ENCODE data around the gene UNC13D. TPM values are rescaled to one million over a fixed set of nuclear protein-coding genes. Genes with fewer than 3 reads are reported as not detected.

Gene UNC13D
- total and polyA plus RNA-seq, 9 of the 15 experiments (the other 6 are each of a cell fraction or from before 2014, with no cell fraction given): 0.86 to 244 (median 69.2) TPM

DNA sequence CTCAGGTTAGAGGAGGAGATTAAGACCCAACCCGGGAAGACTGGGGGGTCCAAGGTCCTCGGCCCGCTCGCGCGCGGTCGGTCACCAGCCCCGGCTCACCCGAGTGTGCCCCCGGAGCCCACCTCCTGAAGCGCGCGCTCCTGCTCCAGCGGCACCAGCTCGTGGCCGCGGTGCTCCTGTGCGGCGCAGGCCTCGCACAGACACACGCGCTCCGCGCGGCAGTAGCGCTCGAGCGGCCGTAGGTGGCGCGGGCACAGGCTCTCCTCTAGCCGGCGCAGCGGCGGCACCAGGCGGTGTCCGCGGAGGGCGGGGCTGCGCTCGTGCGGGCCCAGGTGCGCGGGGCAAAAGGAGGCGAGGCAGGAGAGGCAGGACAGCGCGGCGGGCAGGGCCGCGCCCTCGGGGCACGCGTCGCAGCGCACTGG, 33.6 kb upstream of the UNC13D start (continued):
- TF ChIP-seq ILK (tag; IDR thresholded peaks at IDR 0.05; ENCODE audit: borderline replicate concordance, low read depth) (no peak), ARID3A (IDR thresholded peaks at IDR 0.05; ENCODE audit: borderline replicate concordance, low read depth, low read length) (no peak), ZNF146 (CRISPR knock-in tag; IDR thresholded peaks at IDR 0.05; ENCODE audit: unreplicated experiment) (no peak), HCFC1 (IDR thresholded peaks at IDR 0.05; ENCODE audit: low read depth, low read length) (no peak)
- TF ChIP-seq, protein P1, sequence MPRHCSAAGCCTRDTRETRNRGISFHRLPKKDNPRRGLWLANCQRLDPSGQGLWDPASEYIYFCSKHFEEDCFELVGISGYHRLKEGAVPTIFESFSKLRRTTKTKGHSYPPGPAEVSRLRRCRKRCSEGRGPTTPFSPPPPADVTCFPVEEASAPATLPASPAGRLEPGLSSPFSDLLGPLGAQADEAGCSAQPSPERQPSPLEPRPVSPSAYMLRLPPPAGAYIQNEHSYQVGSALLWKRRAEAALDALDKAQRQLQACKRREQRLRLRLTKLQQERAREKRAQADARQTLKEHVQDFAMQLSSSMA (CRISPR knock-in tag; IDR thresholded peaks at IDR 0.05): no peak
- TF ChIP-seq, protein P2, sequence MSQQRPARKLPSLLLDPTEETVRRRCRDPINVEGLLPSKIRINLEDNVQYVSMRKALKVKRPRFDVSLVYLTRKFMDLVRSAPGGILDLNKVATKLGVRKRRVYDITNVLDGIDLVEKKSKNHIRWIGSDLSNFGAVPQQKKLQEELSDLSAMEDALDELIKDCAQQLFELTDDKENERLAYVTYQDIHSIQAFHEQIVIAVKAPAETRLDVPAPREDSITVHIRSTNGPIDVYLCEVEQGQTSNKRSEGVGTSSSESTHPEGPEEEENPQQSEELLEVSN (IDR thresholded peaks at IDR 0.05; ENCODE audit: borderline replicate concordance in 1 of 2, extremely low read depth in 1 of 2, insufficient read depth in 1 of 2, insufficient read length in 1 of 2, low read depth in 1 of 2, low read length in 1 of 2, poor library complexity in 1 of 2, severe bottlenecking in 1 of 2): peak in 1 of 2 experiments; percentile 79
- TF ChIP-seq, protein P3, sequence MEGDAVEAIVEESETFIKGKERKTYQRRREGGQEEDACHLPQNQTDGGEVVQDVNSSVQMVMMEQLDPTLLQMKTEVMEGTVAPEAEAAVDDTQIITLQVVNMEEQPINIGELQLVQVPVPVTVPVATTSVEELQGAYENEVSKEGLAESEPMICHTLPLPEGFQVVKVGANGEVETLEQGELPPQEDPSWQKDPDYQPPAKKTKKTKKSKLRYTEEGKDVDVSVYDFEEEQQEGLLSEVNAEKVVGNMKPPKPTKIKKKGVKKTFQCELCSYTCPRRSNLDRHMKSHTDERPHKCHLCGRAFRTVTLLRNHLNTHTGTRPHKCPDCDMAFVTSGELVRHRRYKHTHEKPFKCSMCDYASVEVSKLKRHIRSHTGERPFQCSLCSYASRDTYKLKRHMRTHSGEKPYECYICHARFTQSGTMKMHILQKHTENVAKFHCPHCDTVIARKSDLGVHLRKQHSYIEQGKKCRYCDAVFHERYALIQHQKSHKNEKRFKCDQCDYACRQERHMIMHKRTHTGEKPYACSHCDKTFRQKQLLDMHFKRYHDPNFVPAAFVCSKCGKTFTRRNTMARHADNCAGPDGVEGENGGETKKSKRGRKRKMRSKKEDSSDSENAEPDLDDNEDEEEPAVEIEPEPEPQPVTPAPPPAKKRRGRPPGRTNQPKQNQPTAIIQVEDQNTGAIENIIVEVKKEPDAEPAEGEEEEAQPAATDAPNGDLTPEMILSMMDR (IDR thresholded peaks at IDR 0.05 in 2 of 3, conservative IDR thresholded peaks at IDR 0.05 in 1 of 3; ENCODE audit: insufficient read depth in 2 of 3, low read depth in 1 of 3, low read length in 3 of 3): peak in 2 of 3 experiments; percentile 46 to 69; a peak in 4 of 6 replicates
